IPS DF 19.7 (cell line): ENCODE measurements around the gene CXCL1.

ENCODE experiments used
- DNase-seq: peaks from one replicate; pipeline ENCODE4 v3.0.0-alpha.2; 2013; ENCODE audit warnings: low read depth, low spot score

CXCL1 gene

GRCh38 chr4:73917081-73917501 lies 47.9 kb downstream of the CXCL1 start:
- no peak for DNase-seq

- no peak for DNase-seq
Measured at GRCh38 chr4:73918058-73918457, 48.9 kb downstream of the CXCL1 start.

- no peak for DNase-seq
Measured at GRCh38 chr4:73919691-73920090, 50.5 kb downstream of the CXCL1 start.
